Thoracic aorta (tissue), 2 donors: Measurements from ENCODE around the gene SLC35D1. TPM values are rescaled to one million over a fixed set of nuclear protein-coding genes. Genes with fewer than 3 reads are reported as not detected.

ENCODE experiments used
- ATAC-seq: fragments of 150-250 bp; one replicate; pipeline ENCODE4 v1.8.0; 2017; ENCODE audit warnings: low read depth; ENCODE audit not compliant: insufficient number of reproducible peaks, low FRiP score
- DNase-seq: peaks from one replicate; pipeline ENCODE4 v3.0.0-alpha.2; 2020; ENCODE audit warnings: low spot score
- H3K27ac ChIP-seq, 2 donors: fragments of 200-600 bp; sonication (generic); 1 replicate in 1 of 2; 2 replicates in 1 of 2; pipeline ENCODE4 v1.5.1; 2016; ENCODE audit warnings: mild to moderate bottlenecking in 2 of 2, moderate library complexity in 2 of 2
- H3K27me3 ChIP-seq: fragments of 200-600 bp; sonication (generic); replicated peaks from 2 replicates; pipeline ENCODE4 v1.6.0; 2016; ENCODE audit warnings: mild to moderate bottlenecking; ENCODE audit not compliant: insufficient read depth
- H3K36me3 ChIP-seq: fragments of 200-600 bp; sonication (generic); one replicate; pipeline ENCODE4 v1.5.1; 2016
- H3K4me1 ChIP-seq, 2 donors: fragments of 200-600 bp; sonication (generic); 1 replicate in 1 of 2; 2 replicates in 1 of 2; pipeline versions ENCODE4 v1.5.1 to v1.6.0; 2016; ENCODE audit warnings: low read depth in 2 of 2, mild to moderate bottlenecking in 1 of 2; ENCODE audit not compliant: control insufficient read depth in 1 of 2
- H3K4me3 ChIP-seq: fragments of 200-600 bp; sonication (generic); 2 replicates; pipeline ENCODE4 v1.5.1; 2016; ENCODE audit warnings: mild to moderate bottlenecking
- H3K9me3 ChIP-seq: fragments of 200-600 bp; sonication (generic); 2 replicates; pipeline ENCODE4 v1.5.1; 2016
- CTCF ChIP-seq: fragments of 200-600 bp; sonication (generic); IDR thresholded peaks from one replicate; pipeline ENCODE4 v1.5.1; 2019; ENCODE audit warnings: antibody characterized with exemption
- total RNA-seq, 2 donors: library from RNA; depleted of rRNA; stranded (reverse); fragments of >200 nt; gene quantifications; one replicate each; pipeline versions ENCODE4 v1.1.0 to v1.2.3, GENCODE V29; 2016

SLC35D1 gene
- total RNA-seq, 2 donors from 2014 or later = 14.8 to 22.0 TPM

- no peaks in the 10 kb centered on the region for H3K27me3 ChIP-seq
- no peaks in the 10 kb centered on the region for H3K9me3 ChIP-seq
- H3K4me1 ChIP-seq = peaks cover 22 to 61% of the 10 kb centered on the region in 2 donors
- peak overlapping the region; percentile 81 to 86 for H3K27ac ChIP-seq
- TF ChIP-seq CTCF = no peak
- H3K36me3 ChIP-seq = no peaks in the 10 kb centered on the region
- H3K4me3 ChIP-seq = peak overlapping the region; percentile 6
- DNase-seq (no peak), ATAC-seq (peak; percentile 53)
These were observed 34.3 kb downstream of the SLC35D1 start for GRCh38 chr1:67019600-67020136.

DNA sequence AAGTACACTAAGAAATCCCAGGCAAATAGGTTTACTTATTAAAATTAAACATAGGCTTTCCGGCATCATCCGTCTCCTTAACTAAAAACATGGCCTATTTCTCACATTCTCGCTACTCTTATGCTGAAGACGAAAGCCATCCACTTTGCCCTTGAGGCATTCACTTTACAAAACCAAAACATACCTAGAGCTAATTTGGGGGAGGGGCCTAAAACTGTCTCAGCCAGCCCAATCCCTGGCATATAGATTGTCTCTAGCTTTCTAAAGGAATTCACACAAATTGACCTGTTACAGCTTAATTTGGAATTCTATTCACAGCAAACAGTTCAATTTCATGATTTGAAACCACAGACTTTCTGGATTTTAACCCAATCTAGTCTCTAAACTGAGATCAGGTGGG, 34.8 kb downstream of the SLC35D1 start:
- Histone ChIP-seq H3K9me3 (no peaks in the 10 kb centered on the region), H3K4me1 (peaks cover 22 to 61% of the 10 kb centered on the region in 2 donors), H3K27me3 (no peaks in the 10 kb centered on the region), H3K36me3 (no peaks in the 10 kb centered on the region), H3K4me3 (no peak overlapping the region), H3K27ac (peak overlapping the region; percentile 81 to 86)
- DNase-seq (no peak), ATAC-seq (no peak)
- no peak for TF ChIP-seq CTCF

DNA sequence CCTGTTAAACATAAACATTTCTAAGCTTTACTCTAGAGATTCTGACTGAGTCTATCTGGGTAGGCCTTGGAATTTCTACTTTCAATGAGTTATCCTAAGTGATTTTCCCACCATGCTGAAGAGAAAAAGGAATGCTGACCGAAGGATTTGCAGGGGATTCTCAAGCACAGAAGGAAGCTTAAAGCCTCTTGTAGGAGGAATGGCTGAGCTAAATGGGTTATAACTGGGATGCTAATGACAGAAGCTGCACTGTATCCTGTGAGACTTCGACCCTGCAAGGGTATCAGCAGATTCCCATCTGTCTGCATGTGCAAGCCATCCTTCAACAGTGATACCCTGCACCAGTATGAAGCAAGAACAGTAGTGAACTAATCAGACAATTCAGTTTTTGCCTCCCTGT, 35.4 kb downstream of the SLC35D1 start:
- Histone ChIP-seq H3K4me1 (peaks cover 23 to 63% of the 10 kb centered on the region in 2 donors), H3K27ac (peak overlapping the region; percentile 81 to 86)

DNA sequence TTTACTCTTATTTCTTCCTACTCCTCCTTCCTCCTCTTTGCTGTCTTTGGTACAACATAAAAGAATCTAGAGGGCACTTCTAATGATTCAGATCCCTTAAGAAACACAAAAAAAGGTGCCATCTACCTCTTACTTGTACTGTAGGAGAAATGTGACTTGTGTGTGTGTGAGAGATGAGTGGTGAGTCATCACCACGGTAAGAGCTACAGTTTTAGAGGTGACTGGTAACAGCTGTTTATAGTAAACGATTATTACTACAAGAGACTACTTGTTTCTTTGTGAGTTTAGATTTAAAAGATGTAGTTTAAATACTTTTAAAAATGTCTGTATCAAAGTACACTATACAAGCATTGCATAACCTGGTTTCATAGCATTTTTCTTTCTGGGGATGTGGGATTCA, 40.4 kb downstream of the SLC35D1 start:
- H3K27ac ChIP-seq = peak overlapping the region in 1 of 2 donors; percentile 17

More for the DNA sequence above, 35.4 kb downstream of the SLC35D1 start:
- DNase-seq = no peak
- no peak for ATAC-seq
- TF ChIP-seq CTCF = no peak
- H3K27me3 ChIP-seq = no peaks in the 10 kb centered on the region
- H3K9me3 ChIP-seq = no peaks in the 10 kb centered on the region
- no peak overlapping the region for H3K4me3 ChIP-seq
- H3K36me3 ChIP-seq = no peaks in the 10 kb centered on the region

GRCh38 chr1:67009792-67010191, 44.2 kb downstream of the SLC35D1 start:
- no peak for TF ChIP-seq CTCF
- Histone ChIP-seq H3K4me3 (no peak overlapping the region), H3K27ac (no peak overlapping the region), H3K27me3 (no peaks in the 10 kb centered on the region), H3K36me3 (no peaks in the 10 kb centered on the region), H3K9me3 (no peaks in the 10 kb centered on the region), H3K4me1 (peaks cover 3 to 19% of the 10 kb centered on the region in 2 donors)
- no peak for DNase-seq
- no peak for ATAC-seq

More for the DNA sequence above, 40.4 kb downstream of the SLC35D1 start:
- peaks cover 11 to 26% of the 10 kb centered on the region in 2 donors for H3K4me1 ChIP-seq
- no peak overlapping the region for H3K4me3 ChIP-seq
- no peaks in the 10 kb centered on the region for H3K36me3 ChIP-seq
- no peak for TF ChIP-seq CTCF
- H3K9me3 ChIP-seq = no peaks in the 10 kb centered on the region
- no peak for ATAC-seq
- no peak for DNase-seq
- no peaks in the 10 kb centered on the region for H3K27me3 ChIP-seq
